Testis (tissue), 2 donors: ENCODE measurements around the gene PIEZO1.

Source experiments
- CTCF ChIP-seq, 3 experiments: fragments of 450-650 bp in 2 of 3; fragments of 200-600 bp in 1 of 3; sonication (generic) in 1 of 3; IDR thresholded peaks; one replicate each; pipeline ENCODE4 v1.5.1; 2016 to 2019; ENCODE audit warnings: antibody characterized with exemption in 3 of 3, mild to moderate bottlenecking in 2 of 3, moderate library complexity in 1 of 3
- POLR2A ChIP-seq: fragments of 450-650 bp; IDR thresholded peaks from one replicate; pipeline ENCODE4 v1.6.1; 2017; ENCODE audit warnings: antibody characterized with exemption, mild to moderate bottlenecking, moderate library complexity

DNA sequence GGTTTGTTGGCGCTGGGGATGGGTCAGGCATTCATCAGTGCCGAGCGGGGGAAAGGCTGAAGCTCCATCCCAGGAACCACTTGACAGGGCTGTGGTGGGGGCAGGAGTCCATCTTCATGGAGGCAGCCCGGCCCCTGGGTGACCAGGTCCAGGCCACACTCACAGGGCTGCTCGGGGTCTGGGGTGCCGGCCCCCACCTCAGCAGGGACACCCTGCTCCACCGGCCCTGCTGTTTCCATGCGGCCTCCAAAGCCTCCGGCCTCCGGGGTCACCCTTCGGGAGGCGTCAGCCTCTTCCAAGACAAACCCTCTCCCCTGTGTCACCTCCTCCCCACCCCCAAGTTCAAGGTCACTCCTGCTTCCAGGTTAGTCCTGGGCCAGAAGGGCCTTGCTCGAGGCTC lies 49.6 kb upstream of the PIEZO1 start:
- no peak for TF ChIP-seq POLR2A
- TF ChIP-seq CTCF (IDR thresholded peaks at IDR 0.05): no peak
